HG03565 (cell line): ENCODE data around the gene ADAMTS7.
"Not testable (repeated sequence)": the region's sequence is repeated elsewhere in the genome, so short reads cannot be mapped to it uniquely, and the experiment has no call there.

Source experiments
- ATAC-seq: cut with Tn5 transposase; IDR thresholded peaks from one replicate; pipeline ENCODE4 v1.9.1; 2021; ENCODE audit warnings: mild to moderate bottlenecking, moderate library complexity; ENCODE audit not compliant: unreplicated experiment

Gene ADAMTS7

GRCh38 chr15:78811124-78811824, at the start of gene ADAMTS7:
Gene ADAMTS7, minus strand, starts transcription at chr15:78811464. Its CDS starts 244 bp downstream, at chr15:78811220.
- ATAC-seq, result no peak

- peak; percentile 69 for ATAC-seq
These were observed 48.9 kb upstream of the ADAMTS7 start for GRCh38 chr15:78859971-78860719.

- ATAC-seq, result no peak
These were observed 44.5 kb upstream of the ADAMTS7 start for GRCh38 chr15:78855746-78856145.

GRCh38 chr15:78854833-78855372, 43.6 kb upstream of the ADAMTS7 start:
- ATAC-seq, result no peak

- no peak for ATAC-seq
These were observed 42.2 kb upstream of the ADAMTS7 start for GRCh38 chr15:78853500-78853899.

- ATAC-seq, result no peak
These were observed 39.9 kb upstream of the ADAMTS7 start for GRCh38 chr15:78850941-78851755.

GRCh38 chr15:78850352-78850751, 39.1 kb upstream of the ADAMTS7 start:
- no peak for ATAC-seq

- ATAC-seq, result not testable (repeated sequence)
These were observed 36.2 kb upstream of the ADAMTS7 start for GRCh38 chr15:78847387-78847906.

- not testable (repeated sequence) for ATAC-seq
These were observed 35.6 kb upstream of the ADAMTS7 start for GRCh38 chr15:78846906-78847305.

- no peak for ATAC-seq
These were observed 31.3 kb upstream of the ADAMTS7 start for GRCh38 chr15:78842519-78842918.

- no peak for ATAC-seq
These were observed 30.6 kb upstream of the ADAMTS7 start for GRCh38 chr15:78841891-78842290.

- no peak for ATAC-seq
These were observed 30.1 kb upstream of the ADAMTS7 start for GRCh38 chr15:78841376-78841706.

- ATAC-seq, result no peak
These were observed 29.6 kb upstream of the ADAMTS7 start for GRCh38 chr15:78840661-78841375.

- not testable (repeated sequence) for ATAC-seq
These were observed 27.9 kb upstream of the ADAMTS7 start for GRCh38 chr15:78839151-78839550.

- ATAC-seq, result no peak
These were observed 27.2 kb upstream of the ADAMTS7 start for GRCh38 chr15:78838489-78838888.

- ATAC-seq, result no peak
These were observed 26.3 kb upstream of the ADAMTS7 start for GRCh38 chr15:78837543-78837942.

GRCh38 chr15:78837131-78837530, 25.9 kb upstream of the ADAMTS7 start:
- no peak for ATAC-seq

- no peak for ATAC-seq
These were observed 25.1 kb upstream of the ADAMTS7 start for GRCh38 chr15:78836333-78836732.

- ATAC-seq, result no peak
These were observed 20.3 kb upstream of the ADAMTS7 start for GRCh38 chr15:78831229-78832207.
